SK-N-MC (cell line): ENCODE data around the gene FBXL2.
"Not testable (repeated sequence)": the region's sequence is repeated elsewhere in the genome, so short reads cannot be mapped to it uniquely, and the experiment has no call there.

Experiments used
- DNase-seq: peaks from one replicate; pipeline ENCODE4 v3.0.0-alpha.2; 2011; ENCODE audit warnings: low read depth, low spot score
- H3K27ac ChIP-seq: fragments of 200-600 bp; sonication (generic); 2 replicates; pipeline ENCODE4 v1.5.1; 2016; ENCODE audit warnings: mixed run types
- H3K36me3 ChIP-seq: fragments of 200-600 bp; sonication (generic); 2 replicates; pipeline ENCODE4 v1.6.1; 2017; ENCODE audit warnings: antibody characterized with exemption, low read length, mixed read lengths; ENCODE audit not compliant: insufficient read depth
- H3K4me3 ChIP-seq: fragments of 200-600 bp; sonication (generic); 2 replicates; pipeline ENCODE4 v1.5.1; 2016
- H3K9ac ChIP-seq: fragments of 200-600 bp; sonication (generic); 2 replicates; pipeline ENCODE4 v1.8.0; 2017; ENCODE audit warnings: mixed run types, mixed read lengths; ENCODE audit not compliant: insufficient read length
- H3K9me3 ChIP-seq: fragments of 200-600 bp; sonication (generic); 2 replicates; pipeline ENCODE4 v1.6.1; 2017; ENCODE audit warnings: low read depth, mild to moderate bottlenecking, antibody characterized with exemption, low read length, moderate library complexity, mixed read lengths
- EZH2 ChIP-seq: fragments of 200-600 bp; sonication (generic); IDR thresholded peaks from one replicate; pipeline ENCODE4 v1.6.1; 2017; ENCODE audit warnings: antibody characterized with exemption
- FOXP2 ChIP-seq: optimal IDR thresholded peaks from 2 replicates; pipeline ENCODE3; 2011; ENCODE audit warnings: mild to moderate bottlenecking, moderate library complexity; ENCODE audit not compliant: insufficient read depth; ENCODE audit errors: extremely low read length, control extremely low read depth
- POLR2AphosphoS5 ChIP-seq: IDR thresholded peaks from 2 replicates; pipeline ENCODE4 v1.6.1; 2012; ENCODE audit warnings: mild to moderate bottlenecking, low read depth, low read length, borderline replicate concordance

FBXL2 gene

DNA sequence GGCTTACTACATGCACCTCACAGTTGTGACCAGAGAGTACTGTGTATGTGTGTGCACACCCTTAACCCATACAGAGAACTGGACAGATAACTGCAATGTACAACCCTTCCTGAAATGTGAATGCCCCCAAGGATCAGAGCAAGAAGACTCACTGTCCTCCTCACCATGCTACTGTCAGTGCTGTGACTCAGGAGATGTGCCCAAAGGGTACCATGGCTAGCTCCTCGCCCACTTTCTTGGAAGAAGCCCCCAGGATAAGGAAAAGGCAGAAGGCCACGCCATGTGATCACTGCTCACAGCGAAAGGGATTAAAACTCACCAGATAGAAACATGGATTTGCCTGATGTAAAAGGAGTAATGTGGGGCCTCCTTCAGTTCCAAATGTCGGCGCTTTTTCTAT lies 121.2 kb downstream of the FBXL2 start:
- TF ChIP-seq POLR2AphosphoS5 (no peak), FOXP2 (no peak), EZH2 (no peak)
- Histone ChIP-seq H3K9me3 (no peaks in the 10 kb centered on the region), H3K36me3 (peaks cover 55% of the 10 kb centered on the region; the same call in 1 of the 2 replicates), H3K27ac (no peak overlapping the region), H3K4me3 (no peak overlapping the region), H3K9ac (no peak overlapping the region)
- DNase-seq, result no peak

DNA sequence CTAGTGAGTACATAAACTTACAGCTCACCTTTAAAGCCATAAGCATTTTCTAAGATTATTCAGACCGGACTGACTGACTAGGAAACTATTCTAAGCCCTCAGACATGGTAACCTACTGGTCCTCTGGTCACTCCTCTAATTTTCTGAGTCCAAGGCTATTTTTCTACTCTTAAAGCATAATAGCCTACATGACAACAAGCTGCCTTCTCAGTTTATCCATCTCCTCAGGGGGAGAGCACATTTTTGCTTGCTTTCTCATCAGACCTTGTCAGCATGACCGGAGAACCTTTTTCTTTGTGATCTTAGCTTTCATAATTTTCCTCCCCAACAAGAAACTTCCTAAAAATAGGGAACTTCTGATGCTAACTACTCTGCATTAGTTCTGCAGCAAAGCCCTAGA lies 124.5 kb downstream of the FBXL2 start:
- Histone ChIP-seq H3K27ac (no peak overlapping the region), H3K36me3 (peaks cover 51% of the 10 kb centered on the region; the same call in 1 of the 2 replicates), H3K9ac (no peak overlapping the region), H3K9me3 (no peaks in the 10 kb centered on the region), H3K4me3 (no peak overlapping the region)
- TF ChIP-seq POLR2AphosphoS5, result no peak
- TF ChIP-seq EZH2, result no peak
- TF ChIP-seq FOXP2, result no peak
- DNase-seq, result no peak

DNA sequence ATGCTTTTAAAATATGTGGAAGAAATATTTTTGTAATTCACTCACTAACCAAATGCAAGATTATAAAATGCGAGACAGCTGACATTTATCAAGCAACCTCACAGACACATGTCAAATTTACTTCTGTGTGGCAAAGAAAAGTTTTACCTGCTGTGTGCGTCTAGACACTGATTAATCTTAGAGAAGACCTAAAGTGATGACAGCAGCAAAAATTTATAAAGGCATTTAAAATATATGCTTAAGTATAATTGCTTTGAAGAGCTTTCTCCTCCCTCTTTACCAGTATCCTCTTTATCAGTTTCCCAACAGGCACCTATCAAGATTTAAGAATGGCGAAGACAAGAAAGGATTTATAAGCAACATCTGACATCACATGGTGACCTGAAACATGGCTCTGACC lies 125.7 kb downstream of the FBXL2 start:
- H3K4me3 ChIP-seq, result no peak overlapping the region
- no peak overlapping the region for H3K27ac ChIP-seq
- no peak for DNase-seq
- peaks cover 49% of the 10 kb centered on the region; the same call in 1 of the 2 replicates for H3K36me3 ChIP-seq
- H3K9me3 ChIP-seq, result no peaks in the 10 kb centered on the region
- no peak for TF ChIP-seq POLR2AphosphoS5
- TF ChIP-seq EZH2, result no peak
- TF ChIP-seq FOXP2, result no peak
- no peak overlapping the region for H3K9ac ChIP-seq

DNA sequence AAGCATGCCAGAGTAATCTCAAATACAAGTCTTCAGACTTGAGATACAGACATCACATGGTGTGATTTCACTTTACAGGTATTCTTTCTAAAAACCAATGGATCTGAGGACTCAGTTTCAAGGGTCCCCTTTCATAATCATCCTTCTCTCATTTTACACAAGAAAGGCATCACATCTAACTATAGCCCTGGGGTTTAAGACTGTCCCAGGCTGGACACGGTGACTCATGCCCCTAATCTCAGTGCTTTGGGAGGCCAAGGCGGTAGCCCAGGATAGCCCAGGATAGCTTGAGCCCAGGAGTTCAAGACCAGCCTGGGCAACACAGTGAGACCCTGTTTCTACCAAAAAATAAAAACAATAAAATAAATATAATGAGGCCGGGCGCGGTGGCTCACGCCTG lies 126.5 kb downstream of the FBXL2 start:
- H3K9ac ChIP-seq, result no peak overlapping the region
- no peak for TF ChIP-seq EZH2
- TF ChIP-seq FOXP2, result no peak
- TF ChIP-seq POLR2AphosphoS5, result no peak
- no peak overlapping the region for H3K4me3 ChIP-seq
- H3K36me3 ChIP-seq, result peaks cover 52% of the 10 kb centered on the region; the same call in 1 of the 2 replicates
- no peak for DNase-seq
- no peak overlapping the region for H3K27ac ChIP-seq
- H3K9me3 ChIP-seq, result no peaks in the 10 kb centered on the region

DNA sequence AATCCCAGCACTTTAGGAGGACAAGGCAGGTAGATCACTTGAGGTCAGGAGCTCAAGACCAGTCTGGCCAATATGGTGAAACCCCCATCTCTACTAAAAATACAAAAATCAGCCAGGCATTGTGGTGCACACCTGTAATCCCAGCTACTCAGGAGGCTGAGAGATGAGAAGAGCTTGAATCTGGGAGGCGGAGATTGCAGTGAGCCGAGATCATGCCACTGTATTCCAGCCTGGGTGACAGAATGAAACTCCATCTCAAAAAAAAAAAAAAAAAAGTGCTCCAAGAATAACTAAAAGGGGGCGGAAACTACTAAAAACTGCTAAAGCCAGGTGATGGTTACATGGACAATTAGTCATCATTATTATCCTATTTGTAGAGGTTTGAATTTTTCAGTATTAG lies 133.6 kb downstream of the FBXL2 start:
- H3K9me3 ChIP-seq, H3K4me3 ChIP-seq, H3K27ac ChIP-seq, H3K9ac ChIP-seq, DNase-seq: not testable (repeated sequence)
- peaks cover 45% of the 10 kb centered on the region; the same call in 1 of the 2 replicates for H3K36me3 ChIP-seq

DNA sequence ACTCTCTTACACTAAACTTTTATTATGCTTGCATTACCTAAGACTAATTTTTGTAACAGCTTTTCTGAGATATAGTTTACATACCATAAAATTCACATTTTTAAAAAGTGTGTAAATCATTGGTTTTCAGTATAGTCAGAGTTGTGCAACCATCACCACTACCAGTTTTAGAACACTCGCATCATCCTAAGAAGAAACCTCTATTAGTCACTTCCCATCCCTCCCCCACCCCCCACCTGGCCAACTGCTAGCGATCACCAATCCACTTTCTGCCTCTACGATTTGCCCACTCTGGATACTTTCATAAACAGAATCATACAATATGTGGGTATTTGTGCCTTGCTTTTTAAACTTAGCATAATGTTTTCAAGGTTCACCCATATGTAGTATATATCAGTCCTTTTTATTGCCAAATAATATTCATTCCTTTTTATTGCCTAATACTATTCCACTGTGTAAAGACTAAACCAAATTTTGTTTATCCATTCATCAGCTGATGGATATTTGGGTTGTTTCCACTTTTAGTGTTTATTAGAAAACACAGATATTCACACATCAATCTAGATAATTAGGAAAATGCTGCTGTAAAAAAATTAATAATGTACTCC lies 139.9 kb downstream of the FBXL2 start:
- Histone ChIP-seq H3K4me3 (no peak overlapping the region), H3K27ac (no peak overlapping the region), H3K9ac (no peak overlapping the region), H3K9me3 (no peaks in the 10 kb centered on the region), H3K36me3 (peaks cover 13% of the 10 kb centered on the region; the same call in 1 of the 2 replicates)
- no peak for DNase-seq
- TF ChIP-seq EZH2 (no peak), FOXP2 (no peak), POLR2AphosphoS5 (no peak)

DNA sequence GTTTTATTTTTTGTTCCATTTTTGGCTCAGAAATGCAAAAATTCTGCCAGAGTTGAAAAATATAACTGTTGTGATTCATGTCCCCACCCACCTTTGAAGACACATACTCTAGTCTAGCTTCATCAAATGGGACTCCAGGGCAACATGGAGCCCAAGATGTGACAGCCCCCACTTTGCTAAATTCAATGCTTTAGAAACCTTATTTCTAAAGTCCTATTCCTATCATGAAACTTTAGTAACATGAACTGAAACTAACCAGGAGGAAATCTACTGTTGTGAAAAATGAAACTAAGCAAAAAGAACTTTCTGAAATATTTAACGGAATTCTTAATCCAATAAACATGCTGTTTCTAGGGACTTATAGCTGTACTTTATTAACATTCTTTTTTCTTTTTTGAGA lies 142.7 kb downstream of the FBXL2 start:
- no peak for DNase-seq
- TF ChIP-seq FOXP2, result no peak
- TF ChIP-seq POLR2AphosphoS5, result no peak
- TF ChIP-seq EZH2, result no peak
- Histone ChIP-seq H3K9me3 (no peaks in the 10 kb centered on the region), H3K36me3 (peaks cover 22% of the 10 kb centered on the region), H3K4me3 (no peak overlapping the region), H3K27ac (no peak overlapping the region), H3K9ac (no peak overlapping the region)

DNA sequence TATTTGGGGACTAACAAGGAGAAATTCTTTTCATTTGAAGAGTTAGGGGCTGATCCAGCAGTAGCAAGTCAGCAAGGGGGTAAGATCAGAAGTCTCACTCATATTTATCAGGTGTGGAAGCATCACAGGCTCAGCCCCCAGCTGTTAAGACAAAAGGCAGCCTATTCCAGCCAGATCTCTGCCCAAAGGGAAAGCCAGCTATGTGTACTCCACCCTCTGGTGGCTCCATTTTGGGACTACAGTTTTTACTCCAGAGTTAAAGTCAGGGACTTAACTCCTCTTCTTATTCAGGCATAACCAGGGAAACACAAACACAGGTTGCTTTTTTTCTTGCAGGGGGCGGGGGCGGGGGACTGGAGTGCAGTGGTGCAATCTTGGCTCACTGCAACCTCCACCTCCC lies 143.7 kb downstream of the FBXL2 start:
- no peaks in the 10 kb centered on the region for H3K9me3 ChIP-seq
- DNase-seq, result no peak
- no peak overlapping the region for H3K4me3 ChIP-seq
- no peak overlapping the region for H3K9ac ChIP-seq
- no peak overlapping the region for H3K27ac ChIP-seq
- TF ChIP-seq POLR2AphosphoS5 (no peak), FOXP2 (no peak), EZH2 (no peak)
- H3K36me3 ChIP-seq, result peaks cover 22% of the 10 kb centered on the region

DNA sequence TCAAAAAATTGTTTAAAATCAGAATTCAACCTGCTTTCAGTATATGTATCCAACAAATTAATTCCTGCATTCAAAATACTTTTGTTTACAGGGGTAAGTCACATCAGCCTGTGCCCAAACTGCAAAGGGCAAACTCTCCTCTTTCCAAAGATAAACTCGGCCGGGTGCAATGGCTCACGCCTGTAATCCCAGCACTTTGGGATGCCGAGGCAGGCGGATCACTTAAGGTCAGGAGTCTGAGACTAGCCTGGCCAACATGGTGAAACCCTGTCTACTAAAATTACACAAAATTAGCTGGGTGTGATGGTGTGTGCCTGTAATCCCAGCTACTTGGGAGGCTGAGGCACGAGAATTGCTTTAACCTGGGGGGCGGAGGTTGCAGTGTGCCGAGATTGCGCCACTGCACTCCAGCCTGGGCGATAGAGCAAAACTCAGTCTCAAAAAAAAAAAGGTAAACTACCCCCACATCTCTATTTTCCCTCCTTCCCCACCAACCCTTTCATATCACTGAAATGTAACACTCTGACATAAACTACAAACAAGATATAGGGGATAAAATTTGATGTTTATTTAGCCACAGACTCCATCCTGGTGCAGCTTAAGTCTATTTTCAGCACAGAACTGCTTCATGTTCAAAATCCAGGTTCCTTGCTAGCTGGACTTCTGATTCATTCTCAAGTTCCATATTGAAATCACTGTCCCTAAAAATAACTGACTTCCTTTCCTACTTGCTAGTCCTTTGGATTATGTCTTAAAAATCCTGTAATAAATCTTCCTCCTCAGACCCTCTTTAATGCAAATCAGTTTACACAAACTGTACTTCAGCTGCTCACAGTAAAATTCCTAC lies 147.6 kb downstream of the FBXL2 start:
- Histone ChIP-seq H3K27ac (no peak overlapping the region), H3K36me3 (peaks cover 17% of the 10 kb centered on the region), H3K4me3 (no peak overlapping the region), H3K9me3 (no peaks in the 10 kb centered on the region), H3K9ac (no peak overlapping the region)
- no peak for DNase-seq
- TF ChIP-seq POLR2AphosphoS5, result no peak
- no peak for TF ChIP-seq EZH2
- no peak for TF ChIP-seq FOXP2

DNA sequence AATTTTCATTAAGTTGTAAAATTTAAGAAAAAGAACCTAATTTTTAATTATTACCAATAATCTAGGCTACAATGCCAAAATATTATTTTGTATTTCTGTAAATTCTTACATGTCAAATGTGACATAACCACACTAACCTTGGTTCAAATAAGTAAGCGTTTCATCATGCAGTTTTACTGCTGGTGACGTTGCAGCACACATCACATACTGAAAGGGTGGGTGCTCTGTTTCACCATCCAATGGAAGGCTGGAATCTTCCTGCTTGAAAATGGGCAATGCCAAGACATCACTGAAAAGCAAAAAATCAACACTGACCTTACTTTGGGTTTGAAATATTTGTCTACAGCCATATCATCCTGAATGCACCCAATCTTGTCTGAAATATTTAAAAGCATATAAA lies 148.2 kb downstream of the FBXL2 start:
- TF ChIP-seq FOXP2, result no peak
- TF ChIP-seq EZH2, result no peak
- no peak for TF ChIP-seq POLR2AphosphoS5
- Histone ChIP-seq H3K9me3 (no peaks in the 10 kb centered on the region), H3K36me3 (peaks cover 14% of the 10 kb centered on the region), H3K27ac (no peak overlapping the region), H3K9ac (no peak overlapping the region), H3K4me3 (no peak overlapping the region)
- no peak for DNase-seq
